Measurements from ENCODE around the gene MYT1.

DNA sequence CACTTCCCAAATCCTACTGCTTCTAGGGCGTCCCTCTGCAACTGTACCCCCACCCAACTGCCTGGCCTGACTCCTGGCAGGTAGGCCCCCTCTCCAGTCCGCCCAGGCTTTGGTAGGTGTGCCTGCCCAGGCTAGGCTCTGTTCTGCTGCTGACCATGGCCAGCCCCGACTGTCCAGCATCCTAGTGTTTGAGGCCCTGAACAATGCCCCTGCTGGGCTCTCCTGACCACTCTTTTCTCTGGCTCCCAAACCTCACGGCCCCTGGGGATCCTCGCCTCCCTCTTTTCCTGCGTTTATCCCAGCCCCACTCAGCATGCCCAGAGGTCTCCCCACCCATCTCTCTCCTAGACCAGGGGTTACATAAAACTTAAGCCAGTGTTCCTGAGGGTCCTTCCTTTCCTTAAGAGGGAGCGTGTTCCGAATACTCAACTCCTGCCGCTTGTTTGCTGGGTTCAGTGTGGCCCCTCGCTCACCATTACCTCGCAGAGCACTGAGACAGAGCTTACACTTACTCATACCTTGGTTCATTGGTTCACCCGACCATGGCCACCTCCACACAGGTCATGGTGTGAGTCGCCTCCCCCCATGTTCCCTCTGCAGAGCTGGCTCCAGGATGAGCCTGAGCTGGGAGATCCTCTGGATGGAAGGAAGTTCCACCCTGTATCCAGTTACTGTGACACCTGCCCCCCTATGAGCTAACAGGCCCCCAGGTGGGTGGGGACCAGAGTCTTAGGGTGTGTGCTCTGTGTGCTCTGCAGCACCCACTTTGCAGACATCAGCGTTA, 21.0 kb upstream of the MYT1 start:
- TF ChIP-seq POLR2AphosphoS5 (IDR thresholded peaks at IDR 0.05; ENCODE audit: low read depth, low read length), result no peak
- TF ChIP-seq RAD21 (IDR thresholded peaks at IDR 0.05; ENCODE audit: low read length), result no peak
- no peak for TF ChIP-seq JUND (IDR thresholded peaks at IDR 0.05)
- TF ChIP-seq, protein P1, sequence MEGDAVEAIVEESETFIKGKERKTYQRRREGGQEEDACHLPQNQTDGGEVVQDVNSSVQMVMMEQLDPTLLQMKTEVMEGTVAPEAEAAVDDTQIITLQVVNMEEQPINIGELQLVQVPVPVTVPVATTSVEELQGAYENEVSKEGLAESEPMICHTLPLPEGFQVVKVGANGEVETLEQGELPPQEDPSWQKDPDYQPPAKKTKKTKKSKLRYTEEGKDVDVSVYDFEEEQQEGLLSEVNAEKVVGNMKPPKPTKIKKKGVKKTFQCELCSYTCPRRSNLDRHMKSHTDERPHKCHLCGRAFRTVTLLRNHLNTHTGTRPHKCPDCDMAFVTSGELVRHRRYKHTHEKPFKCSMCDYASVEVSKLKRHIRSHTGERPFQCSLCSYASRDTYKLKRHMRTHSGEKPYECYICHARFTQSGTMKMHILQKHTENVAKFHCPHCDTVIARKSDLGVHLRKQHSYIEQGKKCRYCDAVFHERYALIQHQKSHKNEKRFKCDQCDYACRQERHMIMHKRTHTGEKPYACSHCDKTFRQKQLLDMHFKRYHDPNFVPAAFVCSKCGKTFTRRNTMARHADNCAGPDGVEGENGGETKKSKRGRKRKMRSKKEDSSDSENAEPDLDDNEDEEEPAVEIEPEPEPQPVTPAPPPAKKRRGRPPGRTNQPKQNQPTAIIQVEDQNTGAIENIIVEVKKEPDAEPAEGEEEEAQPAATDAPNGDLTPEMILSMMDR (IDR thresholded peaks at IDR 0.05), result no peak
- no peak for TF ChIP-seq TAF1 (IDR thresholded peaks at IDR 0.05; ENCODE audit: borderline replicate concordance, low read depth, low read length)
- TF ChIP-seq, protein P2, sequence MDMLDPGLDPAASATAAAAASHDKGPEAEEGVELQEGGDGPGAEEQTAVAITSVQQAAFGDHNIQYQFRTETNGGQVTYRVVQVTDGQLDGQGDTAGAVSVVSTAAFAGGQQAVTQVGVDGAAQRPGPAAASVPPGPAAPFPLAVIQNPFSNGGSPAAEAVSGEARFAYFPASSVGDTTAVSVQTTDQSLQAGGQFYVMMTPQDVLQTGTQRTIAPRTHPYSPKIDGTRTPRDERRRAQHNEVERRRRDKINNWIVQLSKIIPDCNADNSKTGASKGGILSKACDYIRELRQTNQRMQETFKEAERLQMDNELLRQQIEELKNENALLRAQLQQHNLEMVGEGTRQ (IDR thresholded peaks at IDR 0.05; ENCODE audit: borderline replicate concordance, low read depth, low read length), result no peak
- TF ChIP-seq, protein P3, sequence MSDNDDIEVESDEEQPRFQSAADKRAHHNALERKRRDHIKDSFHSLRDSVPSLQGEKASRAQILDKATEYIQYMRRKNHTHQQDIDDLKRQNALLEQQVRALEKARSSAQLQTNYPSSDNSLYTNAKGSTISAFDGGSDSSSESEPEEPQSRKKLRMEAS (IDR thresholded peaks at IDR 0.05; ENCODE audit: low read depth), result no peak
- TF ChIP-seq, protein P4, sequence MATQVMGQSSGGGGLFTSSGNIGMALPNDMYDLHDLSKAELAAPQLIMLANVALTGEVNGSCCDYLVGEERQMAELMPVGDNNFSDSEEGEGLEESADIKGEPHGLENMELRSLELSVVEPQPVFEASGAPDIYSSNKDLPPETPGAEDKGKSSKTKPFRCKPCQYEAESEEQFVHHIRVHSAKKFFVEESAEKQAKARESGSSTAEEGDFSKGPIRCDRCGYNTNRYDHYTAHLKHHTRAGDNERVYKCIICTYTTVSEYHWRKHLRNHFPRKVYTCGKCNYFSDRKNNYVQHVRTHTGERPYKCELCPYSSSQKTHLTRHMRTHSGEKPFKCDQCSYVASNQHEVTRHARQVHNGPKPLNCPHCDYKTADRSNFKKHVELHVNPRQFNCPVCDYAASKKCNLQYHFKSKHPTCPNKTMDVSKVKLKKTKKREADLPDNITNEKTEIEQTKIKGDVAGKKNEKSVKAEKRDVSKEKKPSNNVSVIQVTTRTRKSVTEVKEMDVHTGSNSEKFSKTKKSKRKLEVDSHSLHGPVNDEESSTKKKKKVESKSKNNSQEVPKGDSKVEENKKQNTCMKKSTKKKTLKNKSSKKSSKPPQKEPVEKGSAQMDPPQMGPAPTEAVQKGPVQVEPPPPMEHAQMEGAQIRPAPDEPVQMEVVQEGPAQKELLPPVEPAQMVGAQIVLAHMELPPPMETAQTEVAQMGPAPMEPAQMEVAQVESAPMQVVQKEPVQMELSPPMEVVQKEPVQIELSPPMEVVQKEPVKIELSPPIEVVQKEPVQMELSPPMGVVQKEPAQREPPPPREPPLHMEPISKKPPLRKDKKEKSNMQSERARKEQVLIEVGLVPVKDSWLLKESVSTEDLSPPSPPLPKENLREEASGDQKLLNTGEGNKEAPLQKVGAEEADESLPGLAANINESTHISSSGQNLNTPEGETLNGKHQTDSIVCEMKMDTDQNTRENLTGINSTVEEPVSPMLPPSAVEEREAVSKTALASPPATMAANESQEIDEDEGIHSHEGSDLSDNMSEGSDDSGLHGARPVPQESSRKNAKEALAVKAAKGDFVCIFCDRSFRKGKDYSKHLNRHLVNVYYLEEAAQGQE (IDR thresholded peaks at IDR 0.05; ENCODE audit: low read depth, low read length), result no peak
- TF ChIP-seq, protein P5, sequence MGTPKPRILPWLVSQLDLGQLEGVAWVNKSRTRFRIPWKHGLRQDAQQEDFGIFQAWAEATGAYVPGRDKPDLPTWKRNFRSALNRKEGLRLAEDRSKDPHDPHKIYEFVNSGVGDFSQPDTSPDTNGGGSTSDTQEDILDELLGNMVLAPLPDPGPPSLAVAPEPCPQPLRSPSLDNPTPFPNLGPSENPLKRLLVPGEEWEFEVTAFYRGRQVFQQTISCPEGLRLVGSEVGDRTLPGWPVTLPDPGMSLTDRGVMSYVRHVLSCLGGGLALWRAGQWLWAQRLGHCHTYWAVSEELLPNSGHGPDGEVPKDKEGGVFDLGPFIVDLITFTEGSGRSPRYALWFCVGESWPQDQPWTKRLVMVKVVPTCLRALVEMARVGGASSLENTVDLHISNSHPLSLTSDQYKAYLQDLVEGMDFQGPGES (IDR thresholded peaks at IDR 0.05; ENCODE audit: low read depth, low read length), result no peak
- TF ChIP-seq, protein P6, sequence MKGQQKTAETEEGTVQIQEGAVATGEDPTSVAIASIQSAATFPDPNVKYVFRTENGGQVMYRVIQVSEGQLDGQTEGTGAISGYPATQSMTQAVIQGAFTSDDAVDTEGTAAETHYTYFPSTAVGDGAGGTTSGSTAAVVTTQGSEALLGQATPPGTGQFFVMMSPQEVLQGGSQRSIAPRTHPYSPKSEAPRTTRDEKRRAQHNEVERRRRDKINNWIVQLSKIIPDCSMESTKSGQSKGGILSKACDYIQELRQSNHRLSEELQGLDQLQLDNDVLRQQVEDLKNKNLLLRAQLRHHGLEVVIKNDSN (IDR thresholded peaks at IDR 0.05; ENCODE audit: borderline replicate concordance, low read depth), result no peak
- no peak for TF ChIP-seq EP300 (IDR thresholded peaks at IDR 0.05; ENCODE audit: borderline replicate concordance in 1 of 2, low read depth in 1 of 2, low read length in 1 of 2)
